AG08396 (cell line): ENCODE data around the gene GALNTL6.
"Not testable (repeated sequence)": the region's sequence is repeated elsewhere in the genome, so short reads cannot be mapped to it uniquely, and the experiment has no call there.

Experiments
- DNase-seq: peaks from one replicate; pipeline ENCODE4 v3.0.0; 2012; ENCODE audit warnings: low spot score, mixed read lengths

The GALNTL6 gene

GRCh38 chr4:172868271-172868670 lies 1055.1 kb downstream of the GALNTL6 start:
- no peak for DNase-seq

GRCh38 chr4:172869621-172870268 lies 1056.5 kb downstream of the GALNTL6 start:
- no peak for DNase-seq

- DNase-seq = no peak
Observed at GRCh38 chr4:172871381-172871780, 1058.2 kb downstream of the GALNTL6 start.

GRCh38 chr4:172874944-172875343 lies 1061.7 kb downstream of the GALNTL6 start:
- no peak for DNase-seq

GRCh38 chr4:172876394-172876793 lies 1063.2 kb downstream of the GALNTL6 start:
- no peak for DNase-seq

- DNase-seq = no peak
Observed at GRCh38 chr4:172881645-172882044, 1068.4 kb downstream of the GALNTL6 start.

GRCh38 chr4:172887358-172887757 lies 1074.2 kb downstream of the GALNTL6 start:
- DNase-seq = not testable (repeated sequence)

- DNase-seq = no peak
Observed at GRCh38 chr4:172887959-172888358, 1074.8 kb downstream of the GALNTL6 start.

GRCh38 chr4:172892300-172892699 lies 1079.1 kb downstream of the GALNTL6 start:
- no peak for DNase-seq

GRCh38 chr4:172895699-172896098 lies 1082.5 kb downstream of the GALNTL6 start:
- DNase-seq = no peak

- DNase-seq = no peak
Observed at GRCh38 chr4:172897046-172897445, 1083.8 kb downstream of the GALNTL6 start.

- DNase-seq = no peak
Observed at GRCh38 chr4:172898715-172899114, 1085.5 kb downstream of the GALNTL6 start.

- DNase-seq = no peak
Observed at GRCh38 chr4:172899861-172900260, 1086.7 kb downstream of the GALNTL6 start.

- no peak for DNase-seq
Observed at GRCh38 chr4:172900900-172901299, 1087.7 kb downstream of the GALNTL6 start.

- DNase-seq = not testable (repeated sequence)
Observed at GRCh38 chr4:172912468-172912867, 1099.3 kb downstream of the GALNTL6 start.

- not testable (repeated sequence) for DNase-seq
Observed at GRCh38 chr4:172917403-172917802, 1104.2 kb downstream of the GALNTL6 start.

GRCh38 chr4:172919269-172919668 lies 1106.1 kb downstream of the GALNTL6 start:
- DNase-seq = no peak

GRCh38 chr4:172927096-172927814 lies 1114.1 kb downstream of the GALNTL6 start:
- no peak for DNase-seq

GRCh38 chr4:172928347-172928746 lies 1115.1 kb downstream of the GALNTL6 start:
- DNase-seq = no peak

- no peak for DNase-seq
Observed at GRCh38 chr4:172938072-172938829, 1125.0 kb downstream of the GALNTL6 start.

GRCh38 chr4:172938870-172939269 lies 1125.7 kb downstream of the GALNTL6 start:
- no peak for DNase-seq

- no peak for DNase-seq
Observed at GRCh38 chr4:172942840-172943239, 1129.6 kb downstream of the GALNTL6 start.

GRCh38 chr4:172945611-172946010 lies 1132.4 kb downstream of the GALNTL6 start:
- no peak for DNase-seq
